ENCODE results near the gene TBCK.

The TBCK gene

GRCh38 chr4:106344647-106344970, 28.6 kb upstream of the TBCK start:
- TF ChIP-seq SIN3A (IDR thresholded peaks at IDR 0.05; ENCODE audit: borderline replicate concordance, insufficient read depth, low read length): no peak
- no peak for TF ChIP-seq REST (IDR thresholded peaks at IDR 0.05; ENCODE audit: insufficient read depth in 1 of 2, low read depth in 2 of 2, low read length in 2 of 2)
- TF ChIP-seq FOXP2 (optimal IDR thresholded peaks at IDR 0.05; ENCODE audit: borderline replicate concordance, extremely low read depth, extremely low read length, insufficient read depth): no peak
- no peak for TF ChIP-seq TAF1 (IDR thresholded peaks at IDR 0.05; ENCODE audit: borderline replicate concordance, insufficient read depth, low read length)
- TF ChIP-seq POLR2AphosphoS5 (IDR thresholded peaks at IDR 0.05; ENCODE audit: low read depth, low read length): no peak

- no peak for TF ChIP-seq REST (IDR thresholded peaks at IDR 0.05; ENCODE audit: insufficient read depth in 1 of 2, low read depth in 2 of 2, low read length in 2 of 2)
These were observed 28.0 kb upstream of the TBCK start for GRCh38 chr4:106343865-106344646.

- TF ChIP-seq TAF1 (IDR thresholded peaks at IDR 0.05; ENCODE audit: borderline replicate concordance, insufficient read depth, low read length) (no peak), FOXP2 (optimal IDR thresholded peaks at IDR 0.05; ENCODE audit: borderline replicate concordance, extremely low read depth, extremely low read length, insufficient read depth) (no peak), POLR2AphosphoS5 (IDR thresholded peaks at IDR 0.05; ENCODE audit: low read depth, low read length) (no peak)
These were observed 24.8 kb upstream of the TBCK start for GRCh38 chr4:106340774-106341173.

- no peak for TF ChIP-seq REST (IDR thresholded peaks at IDR 0.05; ENCODE audit: insufficient read depth in 1 of 2, low read depth in 2 of 2, low read length in 2 of 2)
- TF ChIP-seq POLR2AphosphoS5 (IDR thresholded peaks at IDR 0.05; ENCODE audit: low read depth, low read length): no peak
- TF ChIP-seq SIN3A (IDR thresholded peaks at IDR 0.05; ENCODE audit: borderline replicate concordance, insufficient read depth, low read length): no peak
- no peak for TF ChIP-seq FOXP2 (optimal IDR thresholded peaks at IDR 0.05; ENCODE audit: borderline replicate concordance, extremely low read depth, extremely low read length, insufficient read depth)
- no peak for TF ChIP-seq TAF1 (IDR thresholded peaks at IDR 0.05; ENCODE audit: borderline replicate concordance, insufficient read depth, low read length)
These were observed 23.4 kb upstream of the TBCK start for GRCh38 chr4:106339431-106339830.

- TF ChIP-seq SIN3A (IDR thresholded peaks at IDR 0.05; ENCODE audit: borderline replicate concordance, insufficient read depth, low read length): no peak
- no peak for TF ChIP-seq TAF1 (IDR thresholded peaks at IDR 0.05; ENCODE audit: borderline replicate concordance, insufficient read depth, low read length)
- TF ChIP-seq POLR2AphosphoS5 (IDR thresholded peaks at IDR 0.05; ENCODE audit: low read depth, low read length): no peak
- TF ChIP-seq FOXP2 (optimal IDR thresholded peaks at IDR 0.05; ENCODE audit: borderline replicate concordance, extremely low read depth, extremely low read length, insufficient read depth): no peak
- no peak for TF ChIP-seq REST (IDR thresholded peaks at IDR 0.05; ENCODE audit: insufficient read depth in 1 of 2, low read depth in 2 of 2, low read length in 2 of 2)
These were observed 22.7 kb upstream of the TBCK start for GRCh38 chr4:106338671-106339070.
